Measurements from ENCODE around the gene GUCY1B1.

Gene GUCY1B1

GRCh38 chr4:155758481-155759371 lies at the start of gene GUCY1B1:
GUCY1B1 (plus strand) TSS chr4:155759021; CDS start chr4:155759141, 120 bp downstream.
- peak; percentile 62 to 65 for DNase-seq (ENCODE audit: low read depth in 2 of 2)

- no peak for DNase-seq (ENCODE audit: low read depth in 2 of 2)
Observed at GRCh38 chr4:155709918-155710317, 48.9 kb upstream of the GUCY1B1 start.

- DNase-seq (ENCODE audit: low read depth in 2 of 2), result no peak
Observed at GRCh38 chr4:155711556-155711955, 47.3 kb upstream of the GUCY1B1 start.

GRCh38 chr4:155712846-155713245 lies 46.0 kb upstream of the GUCY1B1 start:
- no peak for DNase-seq (ENCODE audit: low read depth in 2 of 2)

- no peak for DNase-seq (ENCODE audit: low read depth in 2 of 2)
Observed at GRCh38 chr4:155713911-155714310, 44.9 kb upstream of the GUCY1B1 start.

GRCh38 chr4:155722336-155722735 lies 36.5 kb upstream of the GUCY1B1 start:
- no peak for DNase-seq (ENCODE audit: low read depth in 2 of 2)

- no peak for DNase-seq (ENCODE audit: low read depth in 2 of 2)
Observed at GRCh38 chr4:155722816-155723499, 35.9 kb upstream of the GUCY1B1 start.

GRCh38 chr4:155724731-155725130 lies 34.1 kb upstream of the GUCY1B1 start:
- no peak for DNase-seq (ENCODE audit: low read depth in 2 of 2)

GRCh38 chr4:155734065-155734464 lies 24.8 kb upstream of the GUCY1B1 start:
- no peak for DNase-seq (ENCODE audit: low read depth in 2 of 2)

GRCh38 chr4:155734951-155735350 lies 23.9 kb upstream of the GUCY1B1 start:
- no peak for DNase-seq (ENCODE audit: low read depth in 2 of 2)

- DNase-seq (ENCODE audit: low read depth in 2 of 2), result no peak
Observed at GRCh38 chr4:155735496-155735895, 23.3 kb upstream of the GUCY1B1 start.

GRCh38 chr4:155738548-155738947 lies 20.3 kb upstream of the GUCY1B1 start:
- no peak for DNase-seq (ENCODE audit: low read depth in 2 of 2)

GRCh38 chr4:155741546-155741945 lies 17.3 kb upstream of the GUCY1B1 start:
- DNase-seq (ENCODE audit: low read depth in 2 of 2), result no peak

GRCh38 chr4:155742310-155743015 lies 16.4 kb upstream of the GUCY1B1 start:
- no peak for DNase-seq (ENCODE audit: low read depth in 2 of 2)

GRCh38 chr4:155745984-155746383 lies 12.8 kb upstream of the GUCY1B1 start:
- no peak for DNase-seq (ENCODE audit: low read depth in 2 of 2)

GRCh38 chr4:155748039-155748438 lies 10.8 kb upstream of the GUCY1B1 start:
- DNase-seq (ENCODE audit: low read depth in 2 of 2), result no peak

- DNase-seq (ENCODE audit: low read depth in 2 of 2), result no peak
Observed at GRCh38 chr4:155749041-155749440, 9.8 kb upstream of the GUCY1B1 start.

GRCh38 chr4:155751569-155751968 lies 7.3 kb upstream of the GUCY1B1 start:
- DNase-seq (ENCODE audit: low read depth in 2 of 2), result no peak

- DNase-seq (ENCODE audit: low read depth in 2 of 2), result no peak
Observed at GRCh38 chr4:155757745-155758265, 1.0 kb upstream of the GUCY1B1 start.

GRCh38 chr4:155759372-155760252 lies 791 bp downstream of the GUCY1B1 start:
- peak in 1 of 2 donors; percentile 8 for DNase-seq (ENCODE audit: low read depth in 2 of 2)

- DNase-seq (ENCODE audit: low read depth in 2 of 2), result no peak
Observed at GRCh38 chr4:155761047-155761446, 2.2 kb downstream of the GUCY1B1 start.

Data from stimulated activated CD4-positive, alpha-beta T cell treated with anti-CD3 and anti-CD28 coated beads, Interleukin-15, amount 100 ng/mL, for 48 hours (primary cell).